ENCODE results near the gene COL11A1. TPM values are rescaled to one million over a fixed set of nuclear protein-coding genes. Genes with fewer than 3 reads are reported as not detected.

COL11A1 gene
- total RNA-seq, 4 donors from 2014 or later, result 0.27 to 1.3 (median 0.60) TPM

DNA sequence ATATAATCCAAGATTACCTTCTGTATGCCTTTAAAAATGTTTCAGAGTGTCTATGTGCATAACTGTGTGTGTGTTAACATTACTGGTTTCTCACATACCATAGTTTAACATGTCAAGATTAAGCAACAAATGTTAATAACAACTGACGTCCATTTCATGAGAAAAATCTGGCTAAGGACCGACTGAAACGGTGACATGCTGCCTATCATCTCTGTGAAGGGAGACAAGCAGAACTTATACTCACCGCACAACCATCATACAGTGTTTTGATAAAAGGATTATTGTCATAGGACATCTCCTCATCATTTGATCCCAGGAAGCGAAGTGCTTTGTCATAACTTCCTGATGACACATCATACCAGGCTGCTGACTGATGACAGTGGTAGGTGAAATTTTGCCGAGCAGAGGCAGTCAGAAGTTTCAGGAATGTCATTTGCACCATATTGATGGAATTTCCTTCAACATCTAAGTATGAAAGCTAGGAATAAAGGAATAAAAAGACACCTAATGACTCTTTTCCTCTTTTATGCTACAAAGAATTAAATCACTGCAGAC is 228.8 kb downstream of the COL11A1 start:
- Histone ChIP-seq H3K4me3 (replicated peaks in 1 of 3) (no peak overlapping the region), H3K9me3 (no peaks in the 10 kb centered on the region), H3K27me3 (no peaks in the 10 kb centered on the region), H3K36me3 (no peaks in the 10 kb centered on the region), H3K4me1 (no peaks in the 10 kb centered on the region), H3K27ac (no peak overlapping the region)
- no peak for DNase-seq
- WGBS, 2 donors, result 86 to 88% methylated on average over 6 of the region's 6 CpGs
- no peak for TF ChIP-seq POLR2A (IDR thresholded peaks at IDR 0.05)
- TF ChIP-seq, protein P1, sequence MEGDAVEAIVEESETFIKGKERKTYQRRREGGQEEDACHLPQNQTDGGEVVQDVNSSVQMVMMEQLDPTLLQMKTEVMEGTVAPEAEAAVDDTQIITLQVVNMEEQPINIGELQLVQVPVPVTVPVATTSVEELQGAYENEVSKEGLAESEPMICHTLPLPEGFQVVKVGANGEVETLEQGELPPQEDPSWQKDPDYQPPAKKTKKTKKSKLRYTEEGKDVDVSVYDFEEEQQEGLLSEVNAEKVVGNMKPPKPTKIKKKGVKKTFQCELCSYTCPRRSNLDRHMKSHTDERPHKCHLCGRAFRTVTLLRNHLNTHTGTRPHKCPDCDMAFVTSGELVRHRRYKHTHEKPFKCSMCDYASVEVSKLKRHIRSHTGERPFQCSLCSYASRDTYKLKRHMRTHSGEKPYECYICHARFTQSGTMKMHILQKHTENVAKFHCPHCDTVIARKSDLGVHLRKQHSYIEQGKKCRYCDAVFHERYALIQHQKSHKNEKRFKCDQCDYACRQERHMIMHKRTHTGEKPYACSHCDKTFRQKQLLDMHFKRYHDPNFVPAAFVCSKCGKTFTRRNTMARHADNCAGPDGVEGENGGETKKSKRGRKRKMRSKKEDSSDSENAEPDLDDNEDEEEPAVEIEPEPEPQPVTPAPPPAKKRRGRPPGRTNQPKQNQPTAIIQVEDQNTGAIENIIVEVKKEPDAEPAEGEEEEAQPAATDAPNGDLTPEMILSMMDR (IDR thresholded peaks at IDR 0.05), result no peak
- intact Hi-C loops (cut with DNase I), result no loop called here

DNA sequence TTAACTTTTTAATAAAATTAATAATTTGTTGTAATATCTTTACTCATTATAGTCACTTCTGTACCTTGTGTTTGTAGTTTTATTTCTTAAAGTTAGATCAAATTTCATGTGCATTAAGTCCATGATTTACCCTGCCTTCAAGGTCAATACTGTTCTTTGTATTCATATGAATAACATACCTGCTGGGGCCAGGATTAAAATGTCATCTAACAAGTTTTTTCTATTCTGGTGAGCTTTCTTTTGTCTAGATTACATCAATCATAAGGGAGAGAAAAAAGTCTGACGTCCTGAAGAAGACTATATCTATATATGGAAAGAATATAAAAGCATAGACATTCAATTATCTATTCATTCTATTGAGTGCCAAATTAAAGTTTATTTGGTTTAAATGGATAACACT is 232.6 kb downstream of the COL11A1 start:
- H3K9me3 ChIP-seq, result no peaks in the 10 kb centered on the region
- H3K27me3 ChIP-seq, result no peaks in the 10 kb centered on the region
- H3K27ac ChIP-seq, result no peak overlapping the region
- no peaks in the 10 kb centered on the region for H3K4me1 ChIP-seq
- no peak for TF ChIP-seq POLR2A (IDR thresholded peaks at IDR 0.05)
- TF ChIP-seq, protein P1 (IDR thresholded peaks at IDR 0.05), result no peak
- DNase-seq, result no peak
- intact Hi-C loops (cut with DNase I), result no loop called here
- 55 to 68% methylated on average over 1 of the region's 1 CpG for WGBS, 2 donors
- H3K4me3 ChIP-seq (replicated peaks in 1 of 3), result no peak overlapping the region
- H3K36me3 ChIP-seq, result no peaks in the 10 kb centered on the region

DNA sequence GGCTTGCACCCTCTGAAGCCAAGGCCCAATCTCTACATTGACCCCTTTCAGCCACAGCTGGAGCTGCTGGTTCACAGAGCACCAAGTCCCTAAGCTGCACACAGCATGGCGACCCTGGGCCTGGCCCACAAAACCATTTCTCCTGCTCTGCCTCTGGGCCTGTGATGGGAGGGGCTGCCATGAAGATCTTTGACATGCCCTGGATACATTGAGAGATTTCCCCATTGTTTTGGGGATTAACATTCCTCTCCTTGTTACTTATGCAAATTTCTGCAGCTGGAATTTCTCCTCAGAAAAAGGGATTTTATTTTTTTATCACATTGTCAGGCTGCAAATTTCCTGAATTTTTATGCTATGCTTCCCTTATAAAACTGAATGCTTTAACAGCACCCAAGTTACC is 235.8 kb downstream of the COL11A1 start:
- WGBS, 2 donors, result 86 to 100% methylated on average over 1 of the region's 1 CpG
- H3K27ac ChIP-seq, result no peak overlapping the region
- no peaks in the 10 kb centered on the region for H3K36me3 ChIP-seq
- no peaks in the 10 kb centered on the region for H3K4me1 ChIP-seq
- TF ChIP-seq, protein P1 (IDR thresholded peaks at IDR 0.05), result no peak
- no peak overlapping the region for H3K4me3 ChIP-seq (replicated peaks in 1 of 3)
- no peaks in the 10 kb centered on the region for H3K9me3 ChIP-seq
- intact Hi-C loops (cut with DNase I), result no loop called here
- no peak for DNase-seq
- no peaks in the 10 kb centered on the region for H3K27me3 ChIP-seq

DNA sequence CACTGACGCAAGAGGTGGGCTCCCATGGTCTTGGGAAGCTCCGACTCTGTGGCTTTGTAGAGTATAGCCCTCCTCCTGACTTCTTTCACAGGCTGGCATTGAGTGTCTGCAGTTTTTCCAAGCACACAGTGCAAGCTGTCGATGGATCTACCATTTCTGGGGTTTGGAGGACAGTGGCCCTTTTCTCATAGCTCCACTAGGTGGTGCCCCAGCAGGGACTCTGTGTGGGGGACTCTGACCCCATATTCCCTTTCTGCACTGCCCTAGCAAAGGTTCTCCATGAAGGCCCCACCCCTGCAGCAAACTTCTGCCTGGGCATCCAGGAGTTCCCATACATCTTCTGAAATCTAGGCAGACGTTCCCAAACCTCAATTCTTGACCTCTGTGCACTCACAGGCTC is 236.2 kb downstream of the COL11A1 start:
- Histone ChIP-seq H3K4me1 (no peaks in the 10 kb centered on the region), H3K27ac (no peak overlapping the region), H3K4me3 (replicated peaks in 1 of 3) (no peak overlapping the region), H3K36me3 (no peaks in the 10 kb centered on the region), H3K27me3 (no peaks in the 10 kb centered on the region), H3K9me3 (no peaks in the 10 kb centered on the region)
- 84 to 89% methylated on average over 4 of the region's 4 CpGs for WGBS, 2 donors
- intact Hi-C loops (cut with DNase I), result no loop called here
- no peak for DNase-seq
- TF ChIP-seq POLR2A (IDR thresholded peaks at IDR 0.05), result no peak
- TF ChIP-seq, protein P1 (IDR thresholded peaks at IDR 0.05), result no peak

DNA sequence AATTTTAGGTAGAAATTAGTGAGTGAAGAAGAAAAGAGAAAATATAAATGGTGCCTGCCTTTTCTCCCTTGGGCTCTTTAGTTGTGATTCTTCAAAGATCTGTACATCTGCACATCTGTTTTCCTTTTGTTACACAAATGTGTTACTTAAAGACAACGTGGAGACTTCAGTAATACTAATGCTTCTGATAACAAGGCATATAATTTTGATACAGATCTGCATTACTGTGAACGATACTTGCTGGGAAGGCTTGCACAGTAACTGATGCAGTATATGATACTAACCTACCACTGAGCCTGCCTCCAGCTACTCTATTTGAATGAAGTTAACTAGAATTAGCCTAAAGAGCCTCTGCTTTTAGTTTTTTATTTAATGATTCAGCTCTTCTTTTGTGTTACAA is 244.6 kb downstream of the COL11A1 start:
- Histone ChIP-seq H3K27me3 (no peaks in the 10 kb centered on the region), H3K4me1 (no peaks in the 10 kb centered on the region), H3K36me3 (no peaks in the 10 kb centered on the region), H3K27ac (no peak overlapping the region), H3K4me3 (replicated peaks in 1 of 3) (no peak overlapping the region), H3K9me3 (no peaks in the 10 kb centered on the region)
- intact Hi-C loops (cut with DNase I), result no loop called here
- DNase-seq, result no peak
- no peak for TF ChIP-seq POLR2A (IDR thresholded peaks at IDR 0.05)
- TF ChIP-seq, protein P1 (IDR thresholded peaks at IDR 0.05), result no peak
- 48 to 53% methylated on average over 2 of the region's 2 CpGs for WGBS, 2 donors
